Activated CD4-positive, alpha-beta T cell treated with anti-CD3 and anti-CD28 coated beads, Interleukin-2, amount 10 ng/mL, durations not matched to agents 24 days and 14 days (primary cell): ENCODE results near the gene CST5. TPM values are rescaled to one million over a fixed set of nuclear protein-coding genes. Genes with fewer than 3 reads are reported as not detected.
"Not testable (repeated sequence)": the region's sequence is repeated elsewhere in the genome, so short reads cannot be mapped to it uniquely, and the experiment has no call there.

Experiments
- DNase-seq: peaks from one replicate; pipeline ENCODE4 v3.0.0; 2022
- H3K27ac Mint-ChIP-seq: one replicate; pipeline ENCODE4 v1.8.0; 2022; ENCODE audit warnings: mild to moderate bottlenecking, mixed read lengths
- H3K27me3 Mint-ChIP-seq: one replicate; pipeline ENCODE4 v1.8.0; 2022; ENCODE audit warnings: mixed read lengths
- H3K36me3 Mint-ChIP-seq: one replicate; pipeline ENCODE4 v1.8.0; 2022; ENCODE audit warnings: low read depth, mild to moderate bottlenecking, mixed read lengths
- H3K4me1 Mint-ChIP-seq: one replicate; pipeline ENCODE4 v1.8.0; 2021; ENCODE audit warnings: mixed read lengths
- H3K4me3 Mint-ChIP-seq: one replicate; pipeline ENCODE4 v1.8.0; 2022; ENCODE audit warnings: mild to moderate bottlenecking, moderate library complexity, mixed read lengths
- H3K9me3 Mint-ChIP-seq: one replicate; pipeline ENCODE4 v1.8.0; 2021; ENCODE audit warnings: mixed read lengths
- intact Hi-C: fragments of 100-400 bp; cut with micrococcal nuclease; formaldehyde crosslinking; loops from one replicate; pipeline ENCODE4 v1.15.1; 2023
- total RNA-seq: library from RNA; stranded (reverse); gene quantifications from 2 replicates; pipeline ENCODE4 v1.2.3, GENCODE V29; 2022

CST5 gene
- total RNA-seq, 1 donor from 2014 or later, result not detected

DNA sequence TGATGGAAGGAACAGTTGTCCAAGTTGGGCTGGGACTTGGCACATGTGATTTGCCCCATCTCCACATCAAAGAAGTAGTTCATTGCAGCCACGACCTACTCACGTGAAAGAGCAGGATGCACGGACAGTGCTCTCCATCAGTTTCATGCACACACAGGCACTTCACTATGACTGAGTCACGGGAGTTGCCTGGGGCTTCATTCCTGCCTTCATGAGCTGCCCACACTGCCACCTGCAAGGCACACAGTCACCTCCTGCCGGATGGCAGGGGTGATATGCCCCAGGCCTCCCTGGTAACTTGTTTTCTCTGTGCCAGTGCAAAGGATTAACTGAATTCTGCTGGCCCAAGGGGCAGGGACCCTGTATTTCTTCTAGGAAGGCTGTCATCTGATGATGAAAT, 22.8 kb downstream of the CST5 start:
- H3K36me3 Mint-ChIP-seq, result no peaks in the 10 kb centered on the region
- no peaks in the 10 kb centered on the region for H3K27me3 Mint-ChIP-seq

DNA sequence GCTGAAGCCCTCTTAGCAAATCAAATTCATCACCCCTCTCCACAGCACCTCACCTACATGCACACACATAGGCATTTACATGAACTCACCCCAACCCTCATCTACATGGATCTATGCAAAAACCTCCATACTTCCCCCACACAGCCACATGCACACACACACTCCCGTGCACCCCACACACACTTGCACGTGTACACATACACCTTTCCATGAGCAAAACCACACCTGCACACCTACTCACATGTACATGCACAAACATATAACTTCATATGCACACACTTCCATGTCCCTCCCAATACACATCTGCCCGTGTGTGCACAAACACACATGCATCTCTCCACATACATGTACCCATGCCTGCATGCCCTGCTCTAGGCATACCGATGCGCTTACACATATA, 23.3 kb downstream of the CST5 start:
- intact Hi-C loops, result no loop called here
- H3K27ac Mint-ChIP-seq, result no peak overlapping the region

More for the DNA sequence above, 22.8 kb downstream of the CST5 start:
- DNase-seq, result no peak
- H3K27ac Mint-ChIP-seq, result no peak overlapping the region
- no peaks in the 10 kb centered on the region for H3K9me3 Mint-ChIP-seq
- no peaks in the 10 kb centered on the region for H3K4me1 Mint-ChIP-seq
- intact Hi-C loops, result no loop called here
- H3K4me3 Mint-ChIP-seq, result no peak overlapping the region

DNA sequence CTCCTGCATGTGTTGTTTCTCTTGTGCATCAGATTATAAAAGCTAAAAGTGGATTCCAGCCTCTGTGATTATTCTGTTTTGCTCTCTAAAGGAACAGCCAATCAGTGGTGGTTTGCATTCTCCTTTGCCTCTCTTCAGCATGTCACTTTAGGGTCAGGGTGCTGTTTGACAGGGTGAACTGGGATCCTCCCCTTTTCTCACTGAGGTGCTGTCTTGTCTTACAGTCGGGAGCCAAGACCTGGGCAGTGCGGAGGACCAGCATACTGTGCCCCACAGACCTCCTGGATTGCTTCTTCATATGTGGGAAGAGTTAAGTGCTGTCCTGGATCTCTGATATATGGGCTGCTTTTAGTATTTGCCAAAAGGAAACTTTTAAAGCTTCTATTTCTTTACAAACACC, 37.9 kb downstream of the CST5 start:
- Mint-ChIP-seq H3K36me3 (no peaks in the 10 kb centered on the region), H3K4me1 (no peaks in the 10 kb centered on the region), H3K9me3 (no peaks in the 10 kb centered on the region), H3K27me3 (peaks cover 13% of the 10 kb centered on the region), H3K27ac (no peak overlapping the region), H3K4me3 (no peak overlapping the region)
- no peak for DNase-seq
- intact Hi-C loops, result no loop called here

More for the DNA sequence above, 23.3 kb downstream of the CST5 start:
- Mint-ChIP-seq H3K27me3 (no peaks in the 10 kb centered on the region), H3K36me3 (no peaks in the 10 kb centered on the region), H3K4me3 (no peak overlapping the region), H3K9me3 (no peaks in the 10 kb centered on the region), H3K4me1 (no peaks in the 10 kb centered on the region)
- no peak for DNase-seq

DNA sequence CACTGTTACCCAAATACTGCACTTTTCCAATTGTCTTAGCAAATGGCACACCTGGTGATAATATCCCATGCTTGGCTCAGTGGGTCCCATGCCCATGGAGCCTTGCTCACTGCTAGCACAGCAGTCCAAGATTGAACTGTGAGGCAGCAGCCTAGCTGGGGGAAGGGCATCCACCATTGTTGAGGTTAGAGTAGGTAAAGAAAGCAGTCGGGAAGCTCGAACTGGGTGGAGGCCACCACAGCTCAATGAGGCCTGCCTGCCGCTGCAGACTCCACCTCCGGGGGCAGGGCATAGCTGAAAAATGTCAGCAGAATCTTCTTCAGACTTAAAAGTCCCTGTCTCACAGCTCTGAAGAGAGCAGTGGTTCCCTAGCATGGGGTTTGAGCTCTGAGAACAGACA, 43.8 kb downstream of the CST5 start:
- peaks cover 12% of the 10 kb centered on the region for H3K27me3 Mint-ChIP-seq
- intact Hi-C loops, result no loop called here
- no peaks in the 10 kb centered on the region for H3K36me3 Mint-ChIP-seq
- DNase-seq, result no peak
- H3K4me3 Mint-ChIP-seq, result no peak overlapping the region
- H3K4me1 Mint-ChIP-seq, result no peaks in the 10 kb centered on the region
- no peaks in the 10 kb centered on the region for H3K9me3 Mint-ChIP-seq
- H3K27ac Mint-ChIP-seq, result no peak overlapping the region

- Mint-ChIP-seq H3K27ac (no peak overlapping the region), H3K36me3 (no peaks in the 10 kb centered on the region), H3K4me1 (no peaks in the 10 kb centered on the region), H3K4me3 (no peak overlapping the region), H3K27me3 (peaks cover 2% of the 10 kb centered on the region), H3K9me3 (no peaks in the 10 kb centered on the region)
- intact Hi-C loops, result no loop called here
- no peak for DNase-seq
Measured at GRCh38 chr20:23832775-23833513, 46.6 kb downstream of the CST5 start.

- H3K4me1 Mint-ChIP-seq, intact Hi-C loops, DNase-seq, H3K4me3 Mint-ChIP-seq, H3K27ac Mint-ChIP-seq, H3K9me3 Mint-ChIP-seq, H3K36me3 Mint-ChIP-seq, H3K27me3 Mint-ChIP-seq: not testable (repeated sequence)
Measured at GRCh38 chr20:23831961-23832360, 47.6 kb downstream of the CST5 start.

- H3K4me1 Mint-ChIP-seq, result no peaks in the 10 kb centered on the region
- H3K36me3 Mint-ChIP-seq, result no peaks in the 10 kb centered on the region
- H3K27ac Mint-ChIP-seq, result no peak within 1 kb of the TSS
- peaks cover 2% of the 10 kb centered on the region for H3K27me3 Mint-ChIP-seq
- no peak within 1 kb of the TSS for H3K4me3 Mint-ChIP-seq
- no peak for DNase-seq
- intact Hi-C loops, result no loop called here
- no peaks in the 10 kb centered on the region for H3K9me3 Mint-ChIP-seq
Measured at GRCh38 chr20:23826541-23827021, 53.0 kb downstream of the CST5 start, which contains the start of gene CST2. Gene CST2 (minus strand): TSS chr20:23826729. CDS start chr20:23826660, 69 bp downstream.

Other genes with a start within 250 kb of the CST5 start
- gene CST3, start 241.8 kb downstream of the CST5 start, total RNA-seq, result 0.72 and 0.95 TPM in 2 replicates
- gene CST4, start 190.7 kb downstream of the CST5 start, total RNA-seq, result not detected in 2 replicates
- not detected in 2 replicates for gene CST1, start 128.8 kb downstream of the CST5 start, total RNA-seq
- gene CST2, start 53.0 kb downstream of the CST5 start, total RNA-seq, result not detected in 2 replicates
- gene GGTLC1, start 109.0 kb upstream of the CST5 start, total RNA-seq, result not detected in 2 replicates